LNCAP (cell line): ENCODE results near the gene CDH15.

Source experiments
- CTCF ChIP-seq: fragments of 450-650 bp; IDR thresholded peaks from 2 replicates; pipeline ENCODE4 v1.5.1; 2017; ENCODE audit warnings: mild to moderate bottlenecking

Gene CDH15

GRCh38 chr16:89199241-89200123, 27.9 kb downstream of the CDH15 start:
- TF ChIP-seq CTCF: no peak

- TF ChIP-seq CTCF: no peak
These were observed 28.7 kb downstream of the CDH15 start, which contains the start of gene SLC22A31 for GRCh38 chr16:89200124-89200849. SLC22A31 (minus strand) TSS chr16:89200537; CDS start chr16:89200501, 36 bp downstream.

- TF ChIP-seq CTCF: no peak
These were observed 29.4 kb downstream of the CDH15 start for GRCh38 chr16:89200850-89201411.

- no peak for TF ChIP-seq CTCF
These were observed 30.2 kb downstream of the CDH15 start for GRCh38 chr16:89201439-89202377.

GRCh38 chr16:89202422-89203215, 31.1 kb downstream of the CDH15 start:
- no peak for TF ChIP-seq CTCF

- no peak for TF ChIP-seq CTCF
These were observed 36.4 kb downstream of the CDH15 start for GRCh38 chr16:89207993-89208392.
